Lower leg skin (tissue), 4 donors: ENCODE results near the gene WASF3. TPM values are rescaled to one million over a fixed set of nuclear protein-coding genes. Genes with fewer than 3 reads are reported as not detected.
"Not testable (repeated sequence)": the region's sequence is repeated elsewhere in the genome, so short reads cannot be mapped to it uniquely, and the experiment has no call there.

Experiments
- DNase-seq, 2 donors: peaks; one replicate each; pipeline ENCODE4 v3.0.0-alpha.2; 2019; ENCODE audit warnings: low spot score in 2 of 2
- H3K4me3 ChIP-seq: fragments of 200-600 bp; sonication (generic); 2 replicates; pipeline ENCODE4 v1.5.1; 2017; ENCODE audit warnings: mild to moderate bottlenecking, low read depth; ENCODE audit not compliant: poor library complexity, severe bottlenecking
- CTCF ChIP-seq, 3 donors: fragments of 450-650 bp; IDR thresholded peaks; one replicate each; pipeline ENCODE4 v1.5.1; 2016; ENCODE audit warnings: antibody characterized with exemption in 3 of 3, mild to moderate bottlenecking in 3 of 3, moderate library complexity in 2 of 3
- POLR2A ChIP-seq, 2 donors: fragments of 450-650 bp; IDR thresholded peaks; one replicate each; pipeline ENCODE4 v1.6.1; 2016 to 2017; ENCODE audit warnings: antibody characterized with exemption in 2 of 2, mild to moderate bottlenecking in 1 of 2, moderate library complexity in 1 of 2
- WGBS, 2 donors: methylation state at CpG; one replicate each; pipeline ENCODE4 v1.1.5; 2018; 5-methylcytosine and 5-hydroxymethylcytosine counted together
- intact Hi-C: fragments of 100-400 bp; cut with DNase I; formaldehyde crosslinking; loops from one replicate; pipeline ENCODE4 v1.15.0; 2023; ENCODE audit warnings: low total_unique reads
- total RNA-seq, 4 donors: library from RNA; depleted of rRNA; stranded (reverse); fragments of >200 nt; gene quantifications; one replicate each; pipeline ENCODE4 v1.1.0, GENCODE V29; 2016

The WASF3 gene
- total RNA-seq, 4 donors from 2014 or later: 3.4 to 12.8 (median 6.7) TPM

GRCh38 chr13:26721251-26722121 is 164.0 kb downstream of the WASF3 start:
- WGBS, 2 donors: 71 to 78% methylated on average over 26 of the region's 26 CpGs
- intact Hi-C loops: no loop called here
- DNase-seq: peak; percentile 22 to 89
- no peak overlapping the region for H3K4me3 ChIP-seq
- no peak for TF ChIP-seq POLR2A (IDR thresholded peaks at IDR 0.05)
- no peak for TF ChIP-seq CTCF (IDR thresholded peaks at IDR 0.05)

GRCh38 chr13:26722321-26722720 is 164.8 kb downstream of the WASF3 start:
- no peak overlapping the region for H3K4me3 ChIP-seq
- intact Hi-C loops: no loop called here
- TF ChIP-seq POLR2A (IDR thresholded peaks at IDR 0.05): no peak
- TF ChIP-seq CTCF (IDR thresholded peaks at IDR 0.05): no peak
- WGBS, 2 donors: 82% methylated on average over 5 of the region's 5 CpGs
- peak in 1 of 2 donors; percentile 34 for DNase-seq

- intact Hi-C loops, H3K4me3 ChIP-seq: not testable (repeated sequence)
- WGBS, 2 donors: 92% methylated on average over 15 of the region's 31 CpGs; no CpG with 5 or more reads in 1 of the 2 donors
- peak in 1 of 2 donors; percentile 36 for DNase-seq
These were observed 166.1 kb downstream of the WASF3 start for GRCh38 chr13:26723620-26724019.

GRCh38 chr13:26726684-26727083 is 169.2 kb downstream of the WASF3 start:
- no peak overlapping the region for H3K4me3 ChIP-seq
- no peak for TF ChIP-seq CTCF (IDR thresholded peaks at IDR 0.05)
- no peak for TF ChIP-seq POLR2A (IDR thresholded peaks at IDR 0.05)
- intact Hi-C loops: no loop called here
- DNase-seq: peak in 1 of 2 donors; percentile 34
- WGBS, 2 donors: 84 to 87% methylated on average over 8 of the region's 8 CpGs

DNA sequence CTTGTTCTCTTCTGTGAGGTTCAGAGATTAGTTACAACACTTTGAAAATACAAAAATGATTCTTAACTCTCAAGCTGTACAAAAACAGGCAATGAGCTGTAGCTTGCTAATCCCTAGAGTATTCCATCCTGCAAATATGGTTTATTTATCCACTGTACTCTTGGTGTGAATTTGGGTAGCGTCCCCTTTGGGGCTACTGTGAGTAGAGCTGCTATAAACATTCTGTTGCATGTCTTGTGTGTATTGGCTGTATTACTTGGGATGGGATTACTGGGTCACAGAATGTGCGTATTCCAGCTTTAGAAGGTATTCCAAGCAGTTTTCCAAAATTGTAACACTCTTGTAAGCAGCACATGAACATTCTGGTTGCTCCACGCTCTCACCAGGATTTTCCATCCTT is 169.6 kb downstream of the WASF3 start:
- peak in 1 of 2 donors; percentile 2 for DNase-seq
- intact Hi-C loops: no loop called here
- no peak for TF ChIP-seq POLR2A (IDR thresholded peaks at IDR 0.05)
- TF ChIP-seq CTCF (IDR thresholded peaks at IDR 0.05): no peak
- no peak overlapping the region for H3K4me3 ChIP-seq
- 81 to 90% methylated on average over 3 of the region's 3 CpGs for WGBS, 2 donors

DNA sequence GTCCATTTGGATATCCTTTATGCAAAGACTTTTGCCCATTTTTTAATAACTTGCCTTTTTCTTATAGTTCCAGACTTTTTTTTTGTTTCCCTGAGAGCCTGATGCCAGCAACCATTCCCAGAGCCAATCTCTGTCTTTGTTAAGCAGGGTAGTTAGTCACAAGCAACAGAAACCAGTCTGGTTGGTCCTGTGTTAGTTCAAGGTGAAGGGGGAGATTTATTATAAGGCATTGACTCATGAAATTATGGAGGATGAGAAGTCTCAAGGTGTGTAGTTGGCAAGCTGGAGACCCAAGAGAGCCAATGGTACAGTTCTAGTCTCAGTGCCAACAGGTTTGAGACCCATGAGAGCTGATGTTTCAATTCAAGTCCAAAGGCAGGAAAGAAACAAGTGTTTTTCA is 170.2 kb downstream of the WASF3 start:
- intact Hi-C loops: no loop called here
- no peak for TF ChIP-seq POLR2A (IDR thresholded peaks at IDR 0.05)
- no peak for TF ChIP-seq CTCF (IDR thresholded peaks at IDR 0.05)
- no peak for DNase-seq

More for the DNA sequence above, 170.2 kb downstream of the WASF3 start:
- no peak overlapping the region for H3K4me3 ChIP-seq
